Measurements from ENCODE around the gene TMSB10.
"Not testable (repeated sequence)": the region's sequence is repeated elsewhere in the genome, so short reads cannot be mapped to it uniquely, and the experiment has no call there.

The TMSB10 gene

GRCh38 chr2:84904717-84905174 lies 710 bp upstream of the TMSB10 start:
- FAIRE-seq: no peak

- FAIRE-seq: no peak
These were observed 848 bp downstream of the TMSB10 start for GRCh38 chr2:84906108-84906899.

- FAIRE-seq: no peak
These were observed 1.7 kb downstream of the TMSB10 start for GRCh38 chr2:84906900-84907714.

- FAIRE-seq: no peak
These were observed 3.7 kb downstream of the TMSB10 start for GRCh38 chr2:84908948-84909713.

- FAIRE-seq: no peak
These were observed 5.8 kb downstream of the TMSB10 start for GRCh38 chr2:84911135-84911678.

- no peak for FAIRE-seq
These were observed 7.5 kb downstream of the TMSB10 start for GRCh38 chr2:84912984-84913383.

- no peak for FAIRE-seq
These were observed 8.9 kb downstream of the TMSB10 start for GRCh38 chr2:84914334-84914733.

GRCh38 chr2:84915675-84916074 lies 10.2 kb downstream of the TMSB10 start:
- not testable (repeated sequence) for FAIRE-seq

- FAIRE-seq: not testable (repeated sequence)
These were observed 12.4 kb downstream of the TMSB10 start for GRCh38 chr2:84917821-84918220.

GRCh38 chr2:84918430-84918829 lies 13.0 kb downstream of the TMSB10 start:
- FAIRE-seq: no peak

- no peak for FAIRE-seq
These were observed 14.6 kb downstream of the TMSB10 start for GRCh38 chr2:84919885-84920580.

- no peak for FAIRE-seq
These were observed 17.6 kb downstream of the TMSB10 start for GRCh38 chr2:84923009-84923408.

- FAIRE-seq: peak; percentile 76
These were observed 19.0 kb downstream of the TMSB10 start for GRCh38 chr2:84924173-84925106.

GRCh38 chr2:84925336-84925723 lies 19.9 kb downstream of the TMSB10 start:
- FAIRE-seq: no peak

- FAIRE-seq: peak; percentile 81
These were observed 20.4 kb downstream of the TMSB10 start for GRCh38 chr2:84925724-84926376.

- no peak for FAIRE-seq
These were observed 21.8 kb downstream of the TMSB10 start for GRCh38 chr2:84927275-84927627.

- FAIRE-seq: no peak
These were observed 25.9 kb downstream of the TMSB10 start for GRCh38 chr2:84931384-84931821.

GRCh38 chr2:84938194-84938879 lies 32.9 kb downstream of the TMSB10 start:
- FAIRE-seq: no peak

GRCh38 chr2:84939426-84940087 lies 34.1 kb downstream of the TMSB10 start:
- FAIRE-seq: no peak

Measured in G401.6 (cell line).